Thoracic aorta (tissue), 2 donors: ENCODE results near the gene CAPN5. TPM values are rescaled to one million over a fixed set of nuclear protein-coding genes. Genes with fewer than 3 reads are reported as not detected.

Experiments
- ATAC-seq: fragments of 150-250 bp; one replicate; pipeline ENCODE4 v1.8.0; 2017; ENCODE audit warnings: low read depth; ENCODE audit not compliant: insufficient number of reproducible peaks, low FRiP score
- DNase-seq: peaks from one replicate; pipeline ENCODE4 v3.0.0-alpha.2; 2020; ENCODE audit warnings: low spot score
- H3K27ac ChIP-seq, 2 donors: fragments of 200-600 bp; sonication (generic); 1 replicate in 1 of 2; 2 replicates in 1 of 2; pipeline ENCODE4 v1.5.1; 2016; ENCODE audit warnings: mild to moderate bottlenecking in 2 of 2, moderate library complexity in 2 of 2
- H3K27me3 ChIP-seq: fragments of 200-600 bp; sonication (generic); replicated peaks from 2 replicates; pipeline ENCODE4 v1.6.0; 2016; ENCODE audit warnings: mild to moderate bottlenecking; ENCODE audit not compliant: insufficient read depth
- H3K36me3 ChIP-seq: fragments of 200-600 bp; sonication (generic); one replicate; pipeline ENCODE4 v1.5.1; 2016
- H3K4me1 ChIP-seq, 2 donors: fragments of 200-600 bp; sonication (generic); 1 replicate in 1 of 2; 2 replicates in 1 of 2; pipeline versions ENCODE4 v1.5.1 to v1.6.0; 2016; ENCODE audit warnings: low read depth in 2 of 2, mild to moderate bottlenecking in 1 of 2; ENCODE audit not compliant: control insufficient read depth in 1 of 2
- H3K4me3 ChIP-seq: fragments of 200-600 bp; sonication (generic); 2 replicates; pipeline ENCODE4 v1.5.1; 2016; ENCODE audit warnings: mild to moderate bottlenecking
- H3K9me3 ChIP-seq: fragments of 200-600 bp; sonication (generic); 2 replicates; pipeline ENCODE4 v1.5.1; 2016
- total RNA-seq, 2 donors: library from RNA; depleted of rRNA; stranded (reverse); fragments of >200 nt; gene quantifications; one replicate each; pipeline versions ENCODE4 v1.1.0 to v1.2.3, GENCODE V29; 2016
- TF ChIP-seq, protein P1 (sequence below): fragments of 200-600 bp; sonication (generic); IDR thresholded peaks from one replicate; pipeline ENCODE4 v1.5.1; 2019; ENCODE audit warnings: antibody characterized with exemption

Gene CAPN5
- total RNA-seq, 2 donors from 2014 or later = 9.5 to 20.8 TPM

DNA sequence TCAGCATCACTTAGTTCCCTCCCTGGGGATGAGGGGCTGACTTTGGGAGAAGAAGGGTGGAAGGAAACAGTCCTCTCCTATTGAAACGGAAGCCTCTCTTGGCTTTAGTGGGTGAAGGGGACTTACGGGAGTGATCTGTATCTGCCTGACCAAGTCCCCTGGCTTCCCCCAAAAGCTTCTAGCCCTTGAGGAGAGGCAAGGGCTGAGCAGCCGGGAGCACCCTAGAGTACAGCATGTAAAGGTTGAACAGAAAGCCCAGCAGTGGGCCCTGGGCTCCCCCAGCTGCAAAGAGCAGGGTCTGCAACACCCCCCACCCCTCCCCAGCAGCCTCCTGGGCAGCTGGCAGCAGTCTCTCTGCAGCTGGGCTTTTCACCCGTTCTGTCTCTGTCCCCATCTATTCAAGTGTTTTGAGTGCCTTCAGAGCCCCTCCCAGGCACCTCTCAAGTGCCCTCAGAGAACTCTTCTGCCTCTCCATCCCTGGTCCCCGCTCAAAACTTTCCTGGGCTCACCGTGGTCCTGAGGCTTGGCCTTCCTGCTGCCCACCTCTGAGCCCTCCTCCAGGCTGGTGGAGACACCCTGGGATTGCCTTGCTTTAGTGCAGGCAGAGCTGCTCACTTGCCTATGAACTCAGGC, 2.7 kb downstream of the CAPN5 start:
- Histone ChIP-seq H3K4me1 (peaks cover 31 to 55% of the 10 kb centered on the region in 2 donors), H3K36me3 (no peaks in the 10 kb centered on the region), H3K27ac (no peak overlapping the region), H3K9me3 (no peaks in the 10 kb centered on the region), H3K27me3 (no peaks in the 10 kb centered on the region), H3K4me3 (no peak overlapping the region)
- TF ChIP-seq, protein P1, sequence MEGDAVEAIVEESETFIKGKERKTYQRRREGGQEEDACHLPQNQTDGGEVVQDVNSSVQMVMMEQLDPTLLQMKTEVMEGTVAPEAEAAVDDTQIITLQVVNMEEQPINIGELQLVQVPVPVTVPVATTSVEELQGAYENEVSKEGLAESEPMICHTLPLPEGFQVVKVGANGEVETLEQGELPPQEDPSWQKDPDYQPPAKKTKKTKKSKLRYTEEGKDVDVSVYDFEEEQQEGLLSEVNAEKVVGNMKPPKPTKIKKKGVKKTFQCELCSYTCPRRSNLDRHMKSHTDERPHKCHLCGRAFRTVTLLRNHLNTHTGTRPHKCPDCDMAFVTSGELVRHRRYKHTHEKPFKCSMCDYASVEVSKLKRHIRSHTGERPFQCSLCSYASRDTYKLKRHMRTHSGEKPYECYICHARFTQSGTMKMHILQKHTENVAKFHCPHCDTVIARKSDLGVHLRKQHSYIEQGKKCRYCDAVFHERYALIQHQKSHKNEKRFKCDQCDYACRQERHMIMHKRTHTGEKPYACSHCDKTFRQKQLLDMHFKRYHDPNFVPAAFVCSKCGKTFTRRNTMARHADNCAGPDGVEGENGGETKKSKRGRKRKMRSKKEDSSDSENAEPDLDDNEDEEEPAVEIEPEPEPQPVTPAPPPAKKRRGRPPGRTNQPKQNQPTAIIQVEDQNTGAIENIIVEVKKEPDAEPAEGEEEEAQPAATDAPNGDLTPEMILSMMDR = no peak
- ATAC-seq (no peak), DNase-seq (no peak)

DNA sequence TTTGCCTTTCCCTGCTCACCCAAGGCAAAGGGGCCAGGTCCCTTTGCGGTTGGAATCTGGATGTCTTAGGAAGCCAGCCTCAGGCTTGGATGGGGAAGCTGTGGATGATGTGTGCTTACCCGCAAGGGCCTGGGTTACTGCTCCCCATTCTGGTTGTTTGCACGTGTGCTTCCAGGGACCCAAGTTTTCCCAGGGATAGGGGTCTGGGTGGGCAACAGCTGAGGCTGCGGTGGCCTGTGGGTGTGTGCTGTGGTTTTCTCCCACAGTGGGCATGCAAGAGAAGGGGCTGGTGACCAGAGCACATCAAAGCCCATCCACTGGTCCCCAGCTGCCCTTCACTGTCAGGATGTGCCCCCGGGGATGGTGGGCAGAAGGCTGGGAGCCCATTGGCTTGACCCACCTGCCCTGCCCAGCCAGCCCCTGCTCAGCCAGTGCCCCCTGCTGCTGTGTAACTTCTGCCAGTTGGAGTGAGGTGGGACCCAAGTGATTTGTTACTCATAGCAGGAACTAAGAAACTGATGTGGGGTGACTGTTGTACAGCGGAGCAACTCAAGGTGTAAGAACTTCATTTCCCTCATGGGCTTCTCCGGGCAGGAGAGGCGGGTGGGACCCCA, 3.3 kb downstream of the CAPN5 start:
- DNase-seq = no peak
- Histone ChIP-seq H3K4me1 (peaks cover 31 to 61% of the 10 kb centered on the region in 2 donors), H3K36me3 (no peaks in the 10 kb centered on the region), H3K9me3 (no peaks in the 10 kb centered on the region), H3K27me3 (no peaks in the 10 kb centered on the region), H3K4me3 (no peak overlapping the region), H3K27ac (no peak overlapping the region)
- TF ChIP-seq, protein P1 = no peak
- ATAC-seq = no peak

DNA sequence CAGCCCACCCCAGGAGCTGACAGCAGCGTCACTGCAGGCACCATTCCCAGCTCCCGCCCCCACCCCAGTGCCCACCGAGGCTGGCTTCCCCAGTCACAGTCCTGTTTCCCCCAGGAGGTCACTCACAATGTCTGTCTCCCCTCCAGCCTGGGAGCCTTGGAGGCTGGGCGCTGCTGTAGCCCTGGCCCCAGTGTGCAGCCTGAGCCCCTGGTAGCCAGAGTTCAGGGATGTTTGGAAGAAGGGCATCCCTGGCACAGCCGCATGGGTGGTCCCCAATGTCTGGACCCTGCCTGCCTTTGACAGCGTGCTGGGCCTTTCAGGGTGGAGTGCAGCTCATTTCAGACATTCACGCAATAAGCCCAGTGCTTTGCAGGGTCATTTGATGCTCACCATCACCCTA, 4.3 kb downstream of the CAPN5 start:
- DNase-seq = no peak
- no peak overlapping the region for H3K4me3 ChIP-seq
- H3K27ac ChIP-seq = peak overlapping the region in 1 of 2 donors; percentile 6
- H3K4me1 ChIP-seq = peaks cover 28 to 58% of the 10 kb centered on the region in 2 donors
- H3K27me3 ChIP-seq = no peaks in the 10 kb centered on the region
- no peaks in the 10 kb centered on the region for H3K36me3 ChIP-seq
- ATAC-seq = no peak
- TF ChIP-seq, protein P1 = no peak
- H3K9me3 ChIP-seq = no peaks in the 10 kb centered on the region

DNA sequence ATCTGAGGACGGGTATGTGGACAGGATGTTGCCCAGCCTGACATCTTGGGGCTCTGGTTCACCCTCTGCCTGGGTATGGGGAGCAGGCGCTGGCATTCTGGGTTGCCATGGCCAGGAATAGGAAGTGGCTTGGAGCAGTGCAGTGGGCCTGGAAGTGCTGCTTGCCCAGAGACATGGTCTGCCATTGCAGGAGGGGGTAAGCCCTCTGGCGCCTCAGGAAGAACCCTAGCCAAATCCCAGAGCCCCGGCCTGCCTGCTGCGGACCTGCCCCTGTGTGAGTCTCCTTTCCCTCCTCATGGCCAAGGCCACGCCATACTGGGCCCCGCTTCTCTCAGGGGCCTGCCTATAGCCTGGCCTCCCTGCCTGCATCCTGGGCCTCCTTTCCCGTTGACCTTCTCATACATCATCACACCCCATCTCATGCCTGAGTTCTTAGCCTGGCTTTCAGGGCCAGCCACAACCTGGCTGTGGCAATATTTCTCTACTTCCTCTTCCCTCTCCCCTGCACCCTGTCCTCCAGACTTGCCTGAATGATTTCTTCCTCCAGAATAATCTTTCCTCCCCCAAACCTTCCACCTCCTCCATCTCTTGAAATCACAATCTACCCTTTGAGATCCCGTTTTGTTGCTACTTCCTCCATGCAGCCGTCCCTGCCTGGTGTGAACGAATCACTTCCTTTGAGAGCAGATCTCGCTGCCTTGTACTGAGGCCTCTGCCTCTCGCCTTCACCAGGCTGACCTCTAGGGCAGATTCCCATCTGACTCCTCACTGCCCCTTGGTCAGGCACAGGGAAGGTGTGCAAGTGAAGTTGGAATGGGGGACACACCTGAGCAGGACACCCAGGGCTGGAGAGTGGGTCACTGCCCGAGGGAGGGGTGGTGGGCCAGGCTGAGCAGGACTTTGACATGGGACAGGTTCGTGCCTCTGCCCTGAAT, 5.2 kb downstream of the CAPN5 start:
- peaks cover 28 to 58% of the 10 kb centered on the region in 2 donors for H3K4me1 ChIP-seq
- no peaks in the 10 kb centered on the region for H3K36me3 ChIP-seq
- TF ChIP-seq, protein P1 = no peak
- no peak overlapping the region for H3K4me3 ChIP-seq
- no peak for DNase-seq
- H3K27ac ChIP-seq = peak overlapping the region; percentile 76 to 92
- H3K9me3 ChIP-seq = no peaks in the 10 kb centered on the region
- H3K27me3 ChIP-seq = no peaks in the 10 kb centered on the region
- ATAC-seq = no peak

DNA sequence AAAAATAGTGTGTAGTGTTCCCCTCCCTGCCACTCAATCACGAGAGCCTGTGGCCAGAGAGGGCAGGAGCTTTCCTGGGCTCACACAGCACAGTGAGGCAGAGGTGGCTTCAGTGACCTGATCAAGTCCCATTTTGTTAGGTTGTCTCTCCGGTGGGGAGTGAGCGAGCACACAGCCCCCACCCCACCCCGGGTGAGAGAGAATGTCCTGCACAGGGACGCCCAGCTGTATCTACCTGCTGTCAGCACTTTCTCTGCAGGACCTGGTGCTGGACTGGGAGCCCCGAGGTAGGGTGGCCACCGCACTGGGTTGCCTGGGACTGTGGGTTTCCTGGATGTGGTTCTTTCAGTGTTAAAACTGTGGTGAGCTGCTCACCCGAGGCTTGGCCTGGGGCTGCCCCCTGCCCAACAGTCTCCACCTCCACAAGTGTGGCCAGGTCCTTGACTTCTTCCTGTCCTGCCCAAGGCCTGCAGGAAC, 6.1 kb downstream of the CAPN5 start:
- DNase-seq (no peak), ATAC-seq (no peak)
- H3K27ac ChIP-seq = peak overlapping the region; percentile 76 to 92
- no peak overlapping the region for H3K4me3 ChIP-seq
- no peaks in the 10 kb centered on the region for H3K27me3 ChIP-seq
- H3K36me3 ChIP-seq = no peaks in the 10 kb centered on the region
- peaks cover 22 to 51% of the 10 kb centered on the region in 2 donors for H3K4me1 ChIP-seq
- no peaks in the 10 kb centered on the region for H3K9me3 ChIP-seq
- TF ChIP-seq, protein P1 = no peak
